ENCODE data around the gene ANGEL1.
A peak's percentile ranks its signal among the peaks of the same experiment; 100 is the strongest.

The ANGEL1 gene

GRCh38 chr14:76814726-76815645 lies 2.3 kb upstream of the ANGEL1 start:
- DNase-seq (ENCODE audit: low read depth) = no peak

- DNase-seq (ENCODE audit: low read depth) = no peak
Measured at GRCh38 chr14:76812093-76812421, 625 bp downstream of the ANGEL1 start.

- DNase-seq (ENCODE audit: low read depth) = peak; percentile 10
Measured at GRCh38 chr14:76811561-76811960, 1.1 kb downstream of the ANGEL1 start.

GRCh38 chr14:76810953-76811400 lies 1.7 kb downstream of the ANGEL1 start:
- peak; percentile 42 for DNase-seq (ENCODE audit: low read depth)

- DNase-seq (ENCODE audit: low read depth) = no peak
Measured at GRCh38 chr14:76810525-76810924, 2.2 kb downstream of the ANGEL1 start.

DNA sequence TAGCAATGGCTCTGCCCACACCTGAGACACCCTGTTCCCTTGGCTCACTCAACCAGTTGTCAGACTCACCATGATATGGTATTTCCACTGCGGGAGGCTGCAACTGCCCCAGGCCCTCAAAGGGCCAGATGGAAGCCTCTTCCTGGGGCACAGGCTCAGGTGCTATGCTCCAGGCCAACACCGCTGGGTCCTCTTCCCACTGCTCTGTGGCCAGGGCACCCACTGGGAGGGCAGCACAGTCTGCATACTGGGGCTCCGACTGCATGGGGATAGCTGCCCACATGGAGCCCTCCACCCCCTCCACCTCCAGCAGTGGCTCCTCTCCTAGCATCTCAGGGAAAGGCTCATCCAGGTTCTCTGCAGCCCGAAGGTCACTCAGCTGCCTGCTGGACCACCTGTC lies 3.7 kb downstream of the ANGEL1 start:
- no peak for DNase-seq (ENCODE audit: low read depth)

GRCh38 chr14:76808011-76808410 lies 4.7 kb downstream of the ANGEL1 start:
- no peak for DNase-seq (ENCODE audit: low read depth)

GRCh38 chr14:76806446-76806845 lies 6.2 kb downstream of the ANGEL1 start:
- DNase-seq (ENCODE audit: low read depth) = no peak

DNA sequence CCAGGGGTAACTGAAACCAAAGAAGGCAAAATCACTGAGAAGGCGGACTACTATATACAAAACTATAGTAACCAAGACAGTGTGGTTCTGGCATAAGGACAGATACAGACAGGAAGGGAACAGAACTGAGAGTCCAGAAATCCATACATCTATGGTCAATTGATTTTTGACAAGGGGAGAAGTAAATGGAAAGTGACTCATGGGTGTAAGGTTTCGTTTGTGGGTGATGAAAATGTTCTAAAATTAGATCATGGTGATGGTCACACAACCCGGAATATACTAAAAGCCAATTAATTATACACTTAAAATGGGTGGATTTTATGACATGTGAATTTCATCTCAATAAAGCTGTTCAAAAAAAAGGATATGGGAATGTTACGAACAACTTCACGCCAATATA lies 18.7 kb downstream of the ANGEL1 start:
- no peak for DNase-seq (ENCODE audit: low read depth)

DNA sequence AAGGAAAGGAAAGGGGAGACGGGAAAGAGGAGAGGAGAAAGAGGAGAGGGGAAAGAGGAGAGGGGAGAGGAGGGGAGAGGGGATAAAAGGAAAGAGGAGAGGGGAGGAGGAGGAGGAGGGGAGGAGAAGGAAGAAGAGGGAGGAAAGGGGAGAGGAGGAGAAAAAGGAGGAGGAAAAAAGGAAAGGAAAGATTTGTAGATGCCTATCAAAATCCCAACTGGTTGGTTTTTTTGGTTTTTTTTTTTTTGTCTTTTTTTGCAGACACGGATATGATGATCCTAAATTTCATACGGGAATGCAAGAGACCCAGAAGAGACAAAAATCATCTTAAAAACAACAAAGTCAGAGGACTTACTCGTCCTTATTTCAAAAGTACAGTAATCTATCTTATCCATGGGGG lies 19.4 kb downstream of the ANGEL1 start:
- no peak for DNase-seq (ENCODE audit: low read depth)

GRCh38 chr14:76792422-76792821 lies 20.3 kb downstream of the ANGEL1 start:
- no peak for DNase-seq (ENCODE audit: low read depth)

DNA sequence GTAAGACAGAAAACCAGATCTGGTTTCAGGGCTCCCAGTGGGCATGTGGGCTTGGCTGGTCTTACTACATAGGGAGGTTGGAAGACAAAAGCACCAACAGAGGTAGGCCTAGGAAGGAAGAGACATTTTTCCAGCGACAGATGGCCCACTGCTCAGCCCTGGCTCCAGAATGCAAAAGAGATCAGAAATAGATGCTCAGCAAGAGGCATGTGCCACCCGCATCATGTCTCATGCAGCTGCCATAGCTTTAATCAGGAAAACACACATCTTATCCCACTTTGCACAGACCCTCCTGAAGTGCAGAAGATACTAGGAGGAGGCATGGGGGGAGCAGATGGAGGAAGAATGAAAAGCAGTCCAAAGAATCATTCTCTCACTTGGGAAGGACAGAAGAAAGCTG lies 26.1 kb downstream of the ANGEL1 start:
- no peak for DNase-seq (ENCODE audit: low read depth)

DNA sequence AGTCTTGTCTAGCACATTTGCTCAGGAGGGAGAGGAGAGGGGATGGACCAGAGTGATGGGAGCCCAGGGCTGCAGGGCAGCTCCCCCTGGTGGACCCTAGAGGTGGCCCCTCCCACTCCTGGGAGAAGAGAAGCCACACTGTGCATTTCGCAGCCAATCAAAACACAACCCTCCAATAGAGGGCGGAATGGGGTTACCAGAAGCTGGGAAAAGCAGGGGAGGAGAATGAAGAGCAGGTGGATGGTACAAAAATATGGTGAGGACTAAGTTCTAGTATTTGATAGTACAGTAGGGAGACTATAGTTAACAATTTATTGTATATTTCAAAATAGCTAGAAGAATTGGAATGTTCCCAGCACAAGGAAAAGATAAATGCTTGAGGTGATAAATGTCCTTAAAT lies 27.8 kb downstream of the ANGEL1 start:
- DNase-seq (ENCODE audit: low read depth) = peak; percentile 81

GRCh38 chr14:76784266-76784874 lies 28.3 kb downstream of the ANGEL1 start:
- DNase-seq (ENCODE audit: low read depth) = no peak

DNA sequence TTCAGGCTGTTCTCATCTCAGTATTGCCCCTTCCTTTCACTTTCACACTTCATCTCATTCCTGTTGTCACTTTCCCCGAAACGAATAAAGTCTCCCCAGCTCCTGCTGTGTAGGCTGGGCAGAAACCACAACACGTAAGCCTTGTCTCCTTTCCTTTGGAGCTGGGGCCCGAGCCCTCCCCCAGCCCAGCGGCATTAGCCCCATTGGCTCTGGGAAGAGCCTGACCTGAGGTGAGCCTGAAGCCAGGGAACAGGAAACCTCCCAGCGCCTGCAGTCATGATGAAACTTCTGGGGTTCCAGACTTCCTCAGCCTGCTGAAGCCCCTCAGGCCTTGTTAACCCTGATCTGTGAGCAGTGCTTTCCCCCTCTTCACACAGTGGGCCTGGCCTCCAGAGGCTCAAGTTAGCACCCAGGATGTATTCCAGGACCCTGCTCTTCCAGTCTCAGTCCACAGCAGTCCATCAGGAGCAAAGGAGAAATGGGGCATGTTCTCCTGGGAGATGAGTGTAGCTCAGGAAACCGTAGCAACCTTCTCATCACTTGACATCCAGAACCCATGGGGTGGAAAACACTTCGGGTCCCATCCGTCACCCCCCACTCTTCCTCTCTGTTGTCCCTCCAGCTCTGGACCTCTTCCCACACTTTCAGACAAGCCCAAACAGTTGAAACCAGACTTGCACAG lies 29.7 kb downstream of the ANGEL1 start:
- no peak for DNase-seq (ENCODE audit: low read depth)

- no peak for DNase-seq (ENCODE audit: low read depth)
Measured at GRCh38 chr14:76782115-76782884, 30.4 kb downstream of the ANGEL1 start.

DNA sequence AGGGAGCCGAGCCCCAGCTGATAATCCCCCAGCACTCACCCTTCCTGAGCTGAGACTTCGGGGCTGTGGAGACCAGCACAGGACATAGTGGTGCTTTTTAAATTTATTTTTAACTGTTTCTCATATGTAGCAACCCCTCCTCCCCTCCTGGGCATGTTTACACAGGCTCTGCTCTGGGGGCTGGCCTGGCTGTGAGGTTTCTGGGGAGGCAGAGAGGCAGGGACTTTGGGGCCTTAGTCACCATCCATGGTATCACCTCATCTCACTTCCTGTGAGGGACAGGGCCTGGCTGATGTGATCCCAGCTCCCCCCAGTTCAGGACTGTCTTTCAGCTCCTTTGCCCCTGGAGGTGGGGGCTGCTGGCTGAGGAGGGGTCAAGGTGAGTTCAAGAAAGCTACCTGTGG lies 31.0 kb downstream of the ANGEL1 start:
- no peak for DNase-seq (ENCODE audit: low read depth)

DNA sequence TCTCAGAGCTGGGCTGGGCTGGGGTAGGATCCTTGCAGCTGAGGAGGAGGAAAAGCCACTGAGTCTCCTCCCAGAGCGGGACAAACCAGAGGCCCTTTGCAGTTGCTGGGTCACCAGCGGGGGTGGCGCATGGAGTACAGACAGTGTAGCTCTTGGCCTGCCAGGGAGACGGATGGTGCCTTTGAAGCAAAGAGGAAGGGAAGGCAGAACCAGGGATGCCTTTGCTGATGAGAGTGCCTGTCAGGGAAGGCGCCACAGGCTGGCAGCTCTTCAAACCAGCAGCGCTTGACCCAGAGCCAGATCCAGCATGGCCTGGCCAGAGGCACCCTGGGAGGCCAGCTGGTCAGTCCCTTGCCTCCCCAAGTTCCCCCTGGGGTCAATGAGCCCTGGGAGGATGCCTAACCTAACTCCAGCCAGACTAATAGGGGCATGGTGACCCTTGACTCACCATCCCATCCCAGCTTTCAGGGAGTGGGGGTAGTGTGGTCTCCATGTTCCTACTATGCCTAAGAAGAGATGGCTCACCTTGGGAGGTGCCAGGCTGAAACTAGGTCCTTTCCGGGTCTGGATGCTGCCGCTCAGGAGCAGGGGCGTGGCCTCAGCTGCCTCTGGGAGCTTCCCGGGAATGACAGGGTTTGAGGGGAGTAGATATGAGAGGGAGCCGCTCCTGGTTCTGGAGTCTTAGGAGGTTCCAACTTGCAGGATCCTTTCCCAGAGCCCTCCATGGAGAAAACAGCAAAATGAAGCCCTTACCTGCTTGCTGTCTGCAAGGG lies 31.6 kb downstream of the ANGEL1 start:
- no peak for DNase-seq (ENCODE audit: low read depth)

DNA sequence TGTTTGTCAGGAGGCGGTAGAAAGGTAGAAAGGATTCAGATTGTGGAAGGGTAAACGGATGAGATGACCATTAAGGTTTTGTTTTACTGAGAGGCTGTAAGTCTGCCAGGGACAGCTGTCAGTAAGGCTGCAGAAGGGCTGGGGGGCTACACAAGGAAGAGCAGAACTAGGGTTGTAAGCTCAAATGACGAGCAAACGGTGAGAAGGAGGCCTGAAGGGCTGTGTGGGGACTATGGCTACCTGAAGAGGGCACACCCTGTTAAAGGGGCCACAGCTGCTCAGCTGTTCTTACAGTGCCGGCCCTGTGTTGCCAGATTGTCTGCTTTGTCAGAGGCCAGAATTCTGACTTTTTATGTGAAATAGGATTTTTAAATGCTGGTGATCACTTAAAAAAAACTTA lies 32.3 kb downstream of the ANGEL1 start:
- DNase-seq (ENCODE audit: low read depth) = no peak

DNA sequence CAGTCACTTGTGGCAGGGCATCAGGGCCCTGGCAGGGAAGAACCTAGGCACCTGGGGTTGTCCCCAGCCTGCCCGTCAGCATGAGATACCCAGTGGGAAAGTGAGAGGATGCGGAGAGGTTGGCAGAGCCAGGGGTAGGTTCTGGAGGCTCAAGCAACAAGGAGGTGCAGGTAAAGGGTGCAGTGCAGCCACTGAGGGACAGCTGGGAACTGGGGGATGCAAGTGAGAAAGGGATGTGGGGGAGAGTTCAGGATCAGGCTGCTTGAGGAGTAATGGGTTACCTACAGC lies 32.7 kb downstream of the ANGEL1 start:
- no peak for DNase-seq (ENCODE audit: low read depth)

DNA sequence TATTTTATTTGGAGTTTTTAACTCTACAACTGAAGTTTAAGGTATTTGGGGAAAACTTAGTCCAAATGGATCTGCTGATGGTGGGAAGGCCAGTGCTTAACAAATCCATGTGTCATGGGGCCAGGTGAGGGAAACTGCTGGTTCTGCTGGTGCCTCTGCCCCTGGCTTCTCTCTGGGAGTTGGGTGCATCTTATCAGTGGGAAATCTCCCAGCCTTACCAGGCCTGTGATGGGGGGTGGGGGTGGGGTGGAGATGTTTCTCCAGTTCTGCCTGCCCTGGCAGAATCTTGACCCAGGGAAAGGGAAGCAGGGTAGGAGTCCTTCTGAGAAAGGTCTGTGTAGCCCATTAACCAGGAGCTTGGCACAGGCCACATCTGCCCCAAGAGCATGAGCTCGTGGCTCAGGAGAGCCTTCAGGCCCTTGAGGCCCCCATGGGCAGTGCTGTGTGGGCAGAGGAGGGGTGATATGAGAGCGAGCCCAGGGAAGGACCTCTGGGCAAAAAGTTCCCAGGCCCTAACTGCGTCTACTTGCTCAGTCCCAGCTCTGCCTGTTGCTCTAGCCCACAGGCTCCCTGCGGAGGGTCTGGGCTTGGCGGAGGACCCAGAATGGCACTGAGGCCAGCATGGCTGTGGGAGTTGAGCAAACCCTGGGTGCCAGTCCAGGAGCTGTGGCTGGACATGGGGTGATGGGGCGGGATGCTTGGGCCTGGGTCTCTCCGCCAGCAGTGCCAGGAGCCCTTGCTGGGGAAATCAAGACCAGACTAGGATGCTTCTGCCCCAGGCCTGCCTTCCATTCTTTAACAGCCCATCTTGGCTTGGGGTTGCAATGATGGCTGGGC lies 33.2 kb downstream of the ANGEL1 start:
- no peak for DNase-seq (ENCODE audit: low read depth)

Data from ELR (cell line).